GM19099 (cell line): Measurements from ENCODE around the gene PHACTR3.

Experiments used
- POLR2A ChIP-seq: IDR thresholded peaks from 3 replicates; pipeline ENCODE4 v1.6.1; 2011; ENCODE audit warnings: low read depth; ENCODE audit not compliant: insufficient read length; ENCODE audit errors: extremely low read depth

The PHACTR3 gene

GRCh38 chr20:59580146-59580946 is 24.0 kb upstream of the PHACTR3 start:
- no peak for TF ChIP-seq POLR2A

- TF ChIP-seq POLR2A = no peak
Observed at GRCh38 chr20:59580991-59581401, 23.3 kb upstream of the PHACTR3 start.

GRCh38 chr20:59581993-59582679 is 22.2 kb upstream of the PHACTR3 start:
- TF ChIP-seq POLR2A = no peak

GRCh38 chr20:59583428-59584277 is 20.7 kb upstream of the PHACTR3 start:
- TF ChIP-seq POLR2A = no peak

GRCh38 chr20:59584278-59584925 is 19.9 kb upstream of the PHACTR3 start:
- no peak for TF ChIP-seq POLR2A

- no peak for TF ChIP-seq POLR2A
Observed at GRCh38 chr20:59585714-59586409, 18.5 kb upstream of the PHACTR3 start.

- TF ChIP-seq POLR2A = no peak
Observed at GRCh38 chr20:59586613-59587012, 17.7 kb upstream of the PHACTR3 start.

GRCh38 chr20:59587570-59587969 is 16.8 kb upstream of the PHACTR3 start:
- TF ChIP-seq POLR2A = no peak

- TF ChIP-seq POLR2A = no peak
Observed at GRCh38 chr20:59588236-59588855, 16.0 kb upstream of the PHACTR3 start.

- TF ChIP-seq POLR2A = no peak
Observed at GRCh38 chr20:59589086-59589684, 15.2 kb upstream of the PHACTR3 start.

- no peak for TF ChIP-seq POLR2A
Observed at GRCh38 chr20:59591061-59591460, 13.3 kb upstream of the PHACTR3 start.

GRCh38 chr20:59596690-59597089 is 7.7 kb upstream of the PHACTR3 start:
- TF ChIP-seq POLR2A = no peak

- no peak for TF ChIP-seq POLR2A
Observed at GRCh38 chr20:59597240-59597639, 7.1 kb upstream of the PHACTR3 start.
